ENCODE results near the gene ADRA2C.
"Not testable (repeated sequence)": the region's sequence is repeated elsewhere in the genome, so short reads cannot be mapped to it uniquely, and the experiment has no call there.

The ADRA2C gene

DNA sequence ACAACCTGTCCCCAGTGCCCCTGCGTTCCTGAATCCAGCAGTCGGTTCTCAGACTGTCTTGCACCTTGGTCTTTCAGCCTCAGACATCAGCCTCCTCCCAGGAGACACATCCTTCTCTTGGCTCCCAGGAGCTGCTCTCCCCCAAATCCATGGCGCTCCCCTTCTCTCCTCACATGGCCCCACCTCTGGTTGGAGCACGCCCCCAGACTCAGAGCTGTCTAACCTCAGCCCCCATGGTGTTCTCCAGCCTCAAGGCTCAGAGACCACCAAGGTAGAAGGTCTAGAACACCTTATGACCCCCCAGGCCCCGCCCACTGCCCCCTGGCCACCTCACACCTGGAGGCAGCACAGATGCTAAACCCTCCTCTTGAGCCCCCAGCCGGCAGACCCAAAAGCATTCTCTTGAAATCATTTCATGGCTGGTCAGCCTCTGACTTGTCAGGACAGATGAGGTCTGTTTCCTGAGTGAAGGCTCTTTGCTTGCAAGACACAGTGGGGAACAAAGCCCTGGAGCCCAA, 47.9 kb downstream of the ADRA2C start:
- H3K27ac ChIP-seq: no peak overlapping the region
- H3K9me3 ChIP-seq: no peaks in the 10 kb centered on the region
- no peaks in the 10 kb centered on the region for H3K27me3 ChIP-seq
- TF ChIP-seq, protein P1, sequence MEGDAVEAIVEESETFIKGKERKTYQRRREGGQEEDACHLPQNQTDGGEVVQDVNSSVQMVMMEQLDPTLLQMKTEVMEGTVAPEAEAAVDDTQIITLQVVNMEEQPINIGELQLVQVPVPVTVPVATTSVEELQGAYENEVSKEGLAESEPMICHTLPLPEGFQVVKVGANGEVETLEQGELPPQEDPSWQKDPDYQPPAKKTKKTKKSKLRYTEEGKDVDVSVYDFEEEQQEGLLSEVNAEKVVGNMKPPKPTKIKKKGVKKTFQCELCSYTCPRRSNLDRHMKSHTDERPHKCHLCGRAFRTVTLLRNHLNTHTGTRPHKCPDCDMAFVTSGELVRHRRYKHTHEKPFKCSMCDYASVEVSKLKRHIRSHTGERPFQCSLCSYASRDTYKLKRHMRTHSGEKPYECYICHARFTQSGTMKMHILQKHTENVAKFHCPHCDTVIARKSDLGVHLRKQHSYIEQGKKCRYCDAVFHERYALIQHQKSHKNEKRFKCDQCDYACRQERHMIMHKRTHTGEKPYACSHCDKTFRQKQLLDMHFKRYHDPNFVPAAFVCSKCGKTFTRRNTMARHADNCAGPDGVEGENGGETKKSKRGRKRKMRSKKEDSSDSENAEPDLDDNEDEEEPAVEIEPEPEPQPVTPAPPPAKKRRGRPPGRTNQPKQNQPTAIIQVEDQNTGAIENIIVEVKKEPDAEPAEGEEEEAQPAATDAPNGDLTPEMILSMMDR (IDR thresholded peaks at IDR 0.05): no peak
- no peak overlapping the region for H3K4me3 ChIP-seq (ENCODE audit: low read depth in 1 of 2, low read length in 1 of 2)
- no peaks in the 10 kb centered on the region for H3K36me3 ChIP-seq
- H3K4me1 ChIP-seq (ENCODE audit: control insufficient read depth in 1 of 2, insufficient read depth in 1 of 2, low read depth in 1 of 2, low read length in 1 of 2): no peaks in the 10 kb centered on the region

DNA sequence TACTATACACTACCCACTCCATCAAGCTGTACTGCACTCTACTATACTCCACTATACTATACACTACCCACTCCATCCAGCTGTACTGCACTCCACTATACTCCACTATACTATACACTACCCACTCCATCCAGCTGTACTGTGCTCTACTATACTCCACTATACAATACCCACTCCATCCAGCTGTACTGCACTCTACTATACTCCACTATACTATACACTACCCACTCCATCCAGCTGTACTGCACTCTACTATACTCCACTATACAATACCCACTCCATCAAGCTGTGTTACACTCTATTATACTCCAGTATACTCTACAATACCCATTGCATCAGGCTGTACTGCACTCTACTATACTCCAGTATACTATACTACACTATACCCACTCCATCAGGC, 48.7 kb downstream of the ADRA2C start:
- H3K27me3 ChIP-seq; H3K4me3 ChIP-seq (ENCODE audit: low read depth in 1 of 2, low read length in 1 of 2); H3K4me1 ChIP-seq (ENCODE audit: control insufficient read depth in 1 of 2, insufficient read depth in 1 of 2, low read depth in 1 of 2, low read length in 1 of 2); H3K27ac ChIP-seq; H3K9me3 ChIP-seq; H3K36me3 ChIP-seq: not testable (repeated sequence)

DNA sequence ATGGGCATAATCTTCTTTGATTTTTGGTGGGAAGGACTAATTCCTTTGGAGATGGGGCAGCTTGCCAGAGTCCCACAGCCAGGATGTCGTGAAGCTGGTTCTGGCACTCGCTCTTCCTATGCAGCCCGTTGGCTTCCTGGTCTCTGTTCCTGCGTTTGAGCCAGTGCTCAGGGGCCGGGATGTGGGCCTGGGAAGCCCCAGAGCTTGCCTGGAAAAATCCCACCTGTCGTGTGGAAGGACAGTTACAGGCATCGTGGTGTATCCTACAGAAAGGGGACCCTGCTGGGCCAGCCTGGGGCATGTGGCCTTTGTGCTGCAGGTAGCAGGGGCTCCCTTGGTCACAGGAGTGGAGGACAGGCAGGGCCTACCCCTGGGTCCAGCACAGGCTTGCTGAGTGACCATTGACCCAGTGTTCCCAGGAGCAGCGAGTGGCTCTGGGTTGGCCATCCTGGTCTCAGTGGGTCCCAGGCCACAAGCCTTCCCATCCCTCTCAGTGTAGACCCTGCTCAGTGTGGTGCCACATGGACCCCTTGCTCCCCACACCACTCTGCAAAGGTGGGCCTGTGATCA, 50.2 kb downstream of the ADRA2C start:
- H3K27me3 ChIP-seq: no peaks in the 10 kb centered on the region
- TF ChIP-seq, protein P1 (IDR thresholded peaks at IDR 0.05): no peak
- H3K36me3 ChIP-seq: no peaks in the 10 kb centered on the region
- H3K4me3 ChIP-seq (ENCODE audit: low read depth in 1 of 2, low read length in 1 of 2): no peak overlapping the region
- H3K27ac ChIP-seq: no peak overlapping the region
- no peaks in the 10 kb centered on the region for H3K9me3 ChIP-seq
- no peaks in the 10 kb centered on the region for H3K4me1 ChIP-seq (ENCODE audit: control insufficient read depth in 1 of 2, insufficient read depth in 1 of 2, low read depth in 1 of 2, low read length in 1 of 2)

DNA sequence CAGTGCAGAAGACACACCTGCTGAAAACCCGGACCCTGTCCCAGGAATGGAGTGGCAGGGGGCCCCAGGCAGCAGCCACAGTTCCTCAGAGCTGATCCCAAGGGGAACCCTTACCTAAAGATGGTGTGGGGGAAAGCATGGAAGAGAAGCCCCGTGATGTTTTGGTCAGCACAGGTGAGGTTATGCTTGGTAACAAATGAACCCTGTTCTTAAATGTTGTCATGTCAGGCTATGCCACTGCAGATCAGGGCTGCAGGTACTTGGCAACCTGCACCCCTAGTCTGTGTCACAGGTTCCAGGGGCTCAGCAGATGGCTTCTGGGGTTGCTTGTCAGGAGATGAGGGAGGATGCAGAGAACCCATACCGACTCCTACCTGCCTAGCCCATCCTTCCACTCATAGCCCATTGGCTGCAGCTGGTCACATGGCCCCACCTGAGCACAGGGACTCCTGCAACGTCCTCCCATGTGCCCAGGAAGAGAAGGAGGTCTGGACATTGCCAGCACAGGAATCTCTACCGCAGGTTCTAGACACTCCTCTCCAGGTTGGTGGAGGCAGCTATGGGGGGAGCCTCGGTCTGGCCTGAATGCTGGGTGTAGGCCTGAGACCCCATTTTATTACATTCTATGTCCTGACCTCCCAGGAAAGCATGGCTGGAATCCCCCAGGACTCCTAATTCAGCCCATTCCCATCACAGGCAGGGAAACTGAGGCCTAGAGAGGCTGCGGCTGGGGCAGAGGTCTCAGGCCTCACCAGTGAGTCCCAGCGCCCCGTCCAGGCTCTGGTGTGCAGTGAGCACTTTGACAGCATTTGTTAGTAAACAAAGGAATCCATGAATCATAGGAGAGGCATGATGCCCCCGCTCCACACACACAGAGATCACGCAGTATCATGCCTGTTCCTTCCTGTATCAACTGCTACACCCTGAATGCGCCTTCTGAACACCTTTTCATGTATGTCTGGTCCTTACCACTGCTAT, 51.1 kb downstream of the ADRA2C start:
- H3K27me3 ChIP-seq: no peaks in the 10 kb centered on the region
- H3K9me3 ChIP-seq: no peaks in the 10 kb centered on the region
- TF ChIP-seq, protein P1 (IDR thresholded peaks at IDR 0.05): no peak
- no peak overlapping the region for H3K27ac ChIP-seq
- H3K36me3 ChIP-seq: no peaks in the 10 kb centered on the region
- no peaks in the 10 kb centered on the region for H3K4me1 ChIP-seq (ENCODE audit: control insufficient read depth in 1 of 2, insufficient read depth in 1 of 2, low read depth in 1 of 2, low read length in 1 of 2)
- H3K4me3 ChIP-seq (ENCODE audit: low read depth in 1 of 2, low read length in 1 of 2): no peak overlapping the region

All from neutrophil (primary cell).